Activated CD8-positive, alpha-beta memory T cell treated with anti-CD3 and anti-CD28 coated beads for 36 hours (primary cell): ENCODE results near the gene ZXDC. TPM values are rescaled to one million over a fixed set of nuclear protein-coding genes. Genes with fewer than 3 reads are reported as not detected.

Source experiments
- CTCF ChIA-PET: fragments of 350-600 bp; sonication (Branson Sonifier 250); formaldehyde crosslinking; loops from one replicate; lab custom pipeline; 2021; ENCODE audit warnings: antibody characterized with exemption; lab: Charles Lee
- POLR2A ChIA-PET: fragments of 350-600 bp; sonication (Branson Sonifier 250); formaldehyde crosslinking; loops from one replicate; lab custom pipeline; 2021; ENCODE audit warnings: antibody characterized with exemption; lab: Charles Lee
- total RNA-seq, 2 experiments: library from RNA; stranded (reverse); gene quantifications; one replicate each; pipeline ENCODE4 v1.2.3, GENCODE V29; 2021

The ZXDC gene
- total RNA-seq, 2 experiments from 2014 or later, result 20.5 to 21.8 TPM

DNA sequence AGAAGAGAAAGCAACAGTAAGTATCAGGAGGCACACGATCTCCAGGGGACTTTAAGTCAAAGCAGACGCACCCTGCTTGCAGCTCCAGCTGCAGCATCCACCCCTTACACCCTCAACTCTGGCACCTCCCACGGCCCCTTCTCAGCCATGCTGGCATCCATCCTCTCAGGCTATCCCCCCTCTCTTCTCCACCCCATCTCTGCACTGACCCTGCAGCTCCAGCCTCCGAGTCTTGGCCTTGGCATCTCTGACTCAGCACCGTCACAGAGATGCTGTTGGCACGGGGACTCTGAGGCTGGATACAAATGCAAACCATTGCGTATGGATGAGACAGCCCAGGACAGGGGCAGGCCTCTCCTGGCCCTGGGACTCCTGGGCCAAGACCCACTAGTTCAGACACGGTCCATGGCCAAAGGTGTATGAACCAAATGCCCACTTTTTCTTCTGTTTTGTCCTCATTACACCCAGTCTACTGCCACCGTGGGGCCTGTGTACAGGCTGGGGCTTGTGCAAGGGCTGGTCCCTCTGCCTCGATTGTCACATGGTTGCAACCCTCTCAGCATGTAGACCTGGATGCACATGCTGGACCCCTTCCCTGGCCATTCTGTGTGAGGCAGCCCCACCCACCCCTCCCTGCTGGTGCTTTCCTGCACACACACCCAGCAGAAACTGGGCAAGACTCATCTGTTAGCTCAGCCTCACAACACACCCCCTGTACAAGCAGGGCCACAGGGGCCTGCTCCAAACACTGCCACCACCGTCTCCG lies 18.7 kb upstream of the ZXDC start:
- POLR2A ChIA-PET, result no interaction called here
- CTCF ChIA-PET, result no interaction called here

DNA sequence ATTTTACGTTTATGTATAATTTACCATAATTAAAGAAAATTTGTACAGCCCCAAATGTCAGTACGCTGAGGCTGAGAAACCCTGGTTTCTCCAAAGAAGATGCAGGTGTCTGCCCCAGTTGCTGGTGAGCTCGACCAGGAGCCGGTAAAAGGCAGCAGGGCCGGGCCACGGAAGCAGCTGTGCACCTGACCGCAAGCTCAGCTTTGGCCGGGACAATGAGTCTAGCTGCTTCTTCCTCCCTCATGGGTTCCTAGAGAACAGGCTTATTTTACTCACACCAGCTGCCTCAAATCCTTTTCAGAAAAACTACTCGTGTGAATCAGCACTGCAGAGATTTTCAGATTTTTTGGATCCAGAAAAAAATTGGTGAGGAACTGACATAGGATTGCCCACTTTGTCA lies 18.0 kb upstream of the ZXDC start:
- ChIA-PET POLR2A (no interaction called here), CTCF (no interaction called here)

DNA sequence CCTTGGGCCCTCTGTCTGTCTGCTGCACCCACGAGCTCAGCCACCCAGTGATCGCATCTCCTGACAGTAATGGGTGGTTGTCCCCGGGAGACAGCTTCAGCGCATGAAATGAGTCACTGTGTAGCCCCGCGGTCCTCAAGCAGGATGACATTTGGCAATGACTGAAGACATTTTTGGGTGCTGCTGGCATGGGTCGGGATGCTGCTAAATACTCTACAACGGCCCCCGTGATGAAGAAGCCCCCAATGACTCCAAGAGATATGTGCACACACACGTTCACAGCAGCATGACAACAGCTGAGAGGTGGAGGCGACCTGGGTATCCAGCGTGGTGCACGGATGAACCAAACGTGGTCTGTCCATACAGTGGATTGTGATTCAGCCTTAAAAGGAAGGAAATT lies 17.4 kb upstream of the ZXDC start:
- POLR2A ChIA-PET, result no interaction called here
- CTCF ChIA-PET, result no interaction called here

- POLR2A ChIA-PET, result no interaction called here
- CTCF ChIA-PET, result no interaction called here
Measured at GRCh38 chr3:126491221-126492013, 15.7 kb upstream of the ZXDC start.

DNA sequence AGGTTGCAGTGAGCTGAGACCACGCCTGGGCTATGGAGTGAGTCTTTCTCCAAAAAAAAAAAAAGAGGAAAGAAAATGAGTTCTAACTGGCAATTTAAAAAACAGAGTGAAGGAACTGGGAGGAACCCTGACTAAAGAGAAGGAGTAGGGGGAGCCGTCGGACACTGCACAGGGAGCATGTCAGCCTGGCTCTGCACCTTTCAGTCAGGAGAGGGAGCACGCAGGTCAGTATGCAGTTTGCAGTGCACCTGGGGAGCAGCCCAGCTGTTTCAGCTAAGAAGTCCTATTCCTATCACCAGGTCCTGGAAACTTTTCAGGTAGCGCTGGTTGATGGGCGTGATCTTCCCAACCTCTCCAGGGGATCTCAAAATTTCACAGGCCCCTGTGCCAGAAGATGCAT lies 14.9 kb upstream of the ZXDC start:
- ChIA-PET CTCF (no interaction called here), POLR2A (no interaction called here)

DNA sequence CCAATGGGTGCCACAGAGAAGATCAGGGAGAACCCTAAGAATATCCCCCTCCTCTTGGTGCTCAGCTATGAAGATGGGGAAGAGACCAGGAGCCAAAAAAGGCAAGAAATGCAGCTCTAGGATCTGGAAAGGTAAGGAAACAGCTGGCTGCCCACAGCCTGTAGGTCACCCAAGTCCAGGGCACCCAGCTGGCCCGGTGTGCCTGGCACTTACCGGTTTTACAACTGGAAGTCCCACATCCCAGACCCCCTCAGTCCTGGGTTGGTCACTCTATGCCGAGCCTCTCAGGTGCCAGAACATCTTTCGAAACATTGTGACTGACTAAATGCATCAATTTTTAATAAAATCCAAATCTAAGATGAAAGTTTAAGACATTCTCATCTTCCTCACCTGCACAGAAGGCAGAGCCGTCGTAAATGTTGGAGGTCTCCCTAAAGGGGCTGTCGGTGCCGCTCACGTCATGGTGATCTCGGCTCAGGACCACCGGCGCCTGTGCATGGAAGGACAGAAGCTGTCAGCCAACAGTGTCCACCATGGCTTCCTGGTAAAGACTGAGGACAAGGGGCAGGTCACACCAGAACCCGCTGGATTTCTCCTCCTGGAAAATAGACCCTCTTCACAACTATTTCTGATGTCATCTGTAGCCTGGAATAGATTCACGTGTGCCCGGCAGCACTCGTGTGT lies 13.3 kb upstream of the ZXDC start:
- CTCF ChIA-PET, result no interaction called here
- POLR2A ChIA-PET, result no interaction called here

DNA sequence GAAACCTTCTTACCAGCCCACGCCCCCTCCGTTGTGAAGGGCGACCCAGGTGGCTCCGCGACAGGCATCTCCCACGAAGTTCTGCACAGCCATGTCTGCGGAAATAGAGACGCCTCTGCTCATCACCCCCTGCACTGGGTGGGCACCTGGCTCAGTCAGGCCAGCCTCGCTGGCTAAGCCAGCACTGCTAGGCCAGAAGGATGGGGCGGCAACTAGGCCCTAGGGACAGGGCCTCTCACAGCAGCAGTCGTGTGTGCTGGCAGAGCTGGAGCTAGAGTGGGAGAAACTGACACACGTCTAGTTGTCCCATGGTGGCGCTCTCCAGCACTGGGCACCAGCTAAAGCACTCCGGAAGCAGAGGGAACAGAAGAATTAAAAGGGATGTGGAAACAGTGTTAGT lies 12.5 kb upstream of the ZXDC start:
- ChIA-PET CTCF (no interaction called here), POLR2A (no interaction called here)

DNA sequence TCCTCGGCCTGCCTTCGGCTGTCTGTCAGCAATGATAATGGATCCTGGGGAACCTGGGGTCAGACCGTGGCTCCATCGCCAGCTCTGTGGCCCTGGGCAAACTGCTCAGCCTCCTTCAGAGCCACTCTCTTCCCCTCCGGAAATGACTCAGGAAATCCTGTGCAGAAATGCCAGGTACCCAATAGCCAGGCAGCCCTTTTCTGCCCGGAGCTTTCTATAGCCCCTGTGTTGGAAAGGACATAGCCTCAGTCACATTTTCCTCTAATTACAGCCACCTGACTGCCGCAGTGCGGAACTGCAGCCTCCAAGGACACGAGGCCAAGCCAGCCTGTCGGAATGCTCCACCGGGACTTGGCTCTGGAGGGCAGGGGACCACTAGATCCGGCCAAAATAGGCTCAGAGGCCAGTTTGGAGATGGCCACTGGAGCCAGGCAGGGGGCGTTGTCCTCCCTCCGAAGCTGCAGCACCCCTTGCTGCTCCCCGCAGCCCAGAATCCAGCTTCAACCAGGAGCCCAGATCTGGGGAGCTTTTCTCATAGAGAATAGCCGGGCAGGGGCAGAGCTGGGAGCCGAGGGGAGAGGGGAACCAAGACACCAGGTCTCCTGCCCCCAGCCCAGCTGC lies 11.6 kb upstream of the ZXDC start:
- CTCF ChIA-PET, result no interaction called here
- POLR2A ChIA-PET, result no interaction called here

- CTCF ChIA-PET, result no interaction called here
- POLR2A ChIA-PET, result no interaction called here
Measured at GRCh38 chr3:126486360-126486847, 10.7 kb upstream of the ZXDC start.

DNA sequence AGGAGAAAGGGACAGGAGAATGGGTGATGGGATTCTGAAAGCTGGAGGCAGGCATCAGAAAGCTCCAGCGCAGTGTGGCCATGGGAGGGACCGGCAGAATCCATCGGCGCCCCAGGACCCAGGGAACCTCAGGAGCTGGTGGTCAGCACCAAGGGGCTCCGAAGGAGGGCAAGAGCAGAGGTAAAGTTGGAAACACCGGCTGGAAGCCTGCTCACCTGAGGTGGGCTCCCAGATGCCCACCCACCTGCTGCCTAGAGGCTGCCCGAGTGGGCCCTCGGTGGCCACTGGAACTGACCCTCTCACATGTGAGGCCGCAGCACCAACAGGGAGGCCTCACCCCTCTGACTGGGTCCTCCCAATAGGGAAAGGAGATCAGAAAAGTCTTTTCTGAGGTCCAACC lies 10.3 kb upstream of the ZXDC start:
- ChIA-PET CTCF (interaction anchor here (1.0 kb wide), 1 partner anchor 11 kb away, joined by 3 read pairs; no protein-coding TSS in a partner anchor), POLR2A (no interaction called here)

DNA sequence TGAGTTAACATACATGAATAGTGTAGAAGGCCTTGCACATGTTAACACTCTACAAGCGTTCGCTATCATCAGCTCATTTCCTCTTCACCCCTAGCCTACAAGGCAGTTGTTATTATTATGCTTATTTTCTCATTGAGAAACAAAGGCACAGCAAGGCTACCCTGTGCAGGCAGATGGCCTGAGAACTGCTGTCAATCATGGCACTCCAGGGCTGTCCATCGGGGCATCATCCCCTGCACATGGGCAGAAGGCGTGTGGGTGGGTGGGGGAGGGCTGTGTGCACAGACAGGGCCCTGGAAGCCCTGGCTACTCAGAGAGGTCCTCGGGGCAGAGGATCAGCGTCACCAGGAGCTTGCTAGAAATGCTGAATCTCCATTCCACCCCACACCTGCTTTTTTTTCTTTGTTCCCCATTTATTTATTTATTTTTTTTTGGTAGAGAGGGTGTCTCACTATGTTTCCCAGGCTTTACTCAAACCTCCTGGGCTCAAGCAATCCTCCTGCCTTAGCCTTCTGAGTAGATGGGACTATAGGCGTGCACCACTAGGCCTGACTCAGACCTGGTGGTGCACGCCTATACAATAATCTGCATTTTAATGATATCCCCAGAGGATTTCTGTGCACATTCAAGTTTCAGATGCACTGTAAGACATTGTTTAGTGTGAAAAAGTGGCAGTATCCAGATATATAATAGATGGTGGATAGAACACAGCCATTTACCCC lies 9.6 kb upstream of the ZXDC start:
- ChIA-PET CTCF (interaction anchor here (1.0 kb wide), 1 partner anchor 11 kb away, joined by 3 read pairs; no protein-coding TSS in a partner anchor), POLR2A (no interaction called here)

DNA sequence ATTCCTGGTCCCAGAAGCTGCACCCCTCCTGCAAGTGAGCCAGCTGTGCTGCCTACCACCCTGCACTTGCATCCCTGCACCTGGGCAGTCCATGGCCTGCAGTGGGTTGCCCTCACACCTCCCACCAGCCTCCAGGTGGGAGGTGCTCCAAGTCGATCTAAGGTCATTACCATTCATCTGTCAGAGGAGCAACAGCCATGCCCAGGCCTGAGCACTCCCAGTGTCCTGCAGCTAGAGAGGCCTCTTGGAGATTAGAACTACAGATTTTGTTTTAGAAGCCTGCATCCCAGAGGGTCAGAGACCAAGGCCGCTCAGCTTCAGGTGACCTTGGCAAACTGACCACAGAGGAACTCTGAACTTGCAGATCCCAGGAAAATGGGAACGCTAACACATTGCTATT lies 9.0 kb upstream of the ZXDC start:
- ChIA-PET POLR2A (no interaction called here), CTCF (interaction anchor here (1.0 kb wide), 1 partner anchor 12 kb away, joined by 3 read pairs; no protein-coding TSS in a partner anchor)

DNA sequence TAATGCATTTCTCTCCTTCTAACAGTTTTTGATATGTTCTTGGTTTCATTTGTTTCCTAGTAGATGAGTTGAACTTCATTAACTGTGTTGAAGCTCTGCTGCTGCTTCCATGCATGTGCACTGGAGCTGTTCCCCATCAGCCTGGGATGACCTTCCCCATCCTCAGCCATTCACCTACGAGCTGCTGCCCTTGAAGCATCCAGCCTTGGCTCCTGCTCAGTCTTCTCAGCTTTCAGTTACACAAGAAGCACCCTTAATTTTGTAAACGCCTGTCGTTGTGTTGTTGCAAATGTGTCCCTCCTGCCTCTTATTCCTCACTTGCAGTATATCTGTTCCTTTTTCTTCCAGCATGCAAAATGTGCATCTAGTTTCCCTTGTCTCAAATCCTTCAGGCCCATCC lies 8.5 kb upstream of the ZXDC start:
- CTCF ChIA-PET, result no interaction called here

DNA sequence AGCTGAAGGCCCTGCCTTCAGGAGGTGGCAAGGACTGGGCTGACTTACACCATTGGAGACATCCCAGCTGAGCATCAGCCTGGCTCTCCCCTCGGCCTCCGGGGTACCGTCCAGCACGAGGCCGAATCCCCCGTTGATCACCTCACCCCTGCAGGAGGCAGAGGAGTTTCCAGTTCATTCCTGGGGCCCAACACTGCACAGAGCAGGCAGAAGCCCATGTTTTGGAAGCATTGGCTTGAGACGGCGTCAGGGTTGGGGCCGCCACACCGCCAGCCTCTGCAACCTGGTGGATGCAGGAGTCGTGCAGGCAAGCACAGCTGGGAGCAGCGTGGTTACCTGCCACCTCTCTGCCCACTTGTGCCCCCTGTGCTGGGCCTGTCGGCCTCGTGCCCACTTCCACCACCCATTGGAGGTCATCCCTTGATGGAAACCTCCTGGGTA lies 7.7 kb upstream of the ZXDC start:
- POLR2A ChIA-PET, result no interaction called here
- CTCF ChIA-PET, result no interaction called here

More for the DNA sequence above, 8.5 kb upstream of the ZXDC start:
- POLR2A ChIA-PET, result no interaction called here

- POLR2A ChIA-PET, result no interaction called here
Measured at GRCh38 chr3:126482503-126483255, 7.0 kb upstream of the ZXDC start.

DNA sequence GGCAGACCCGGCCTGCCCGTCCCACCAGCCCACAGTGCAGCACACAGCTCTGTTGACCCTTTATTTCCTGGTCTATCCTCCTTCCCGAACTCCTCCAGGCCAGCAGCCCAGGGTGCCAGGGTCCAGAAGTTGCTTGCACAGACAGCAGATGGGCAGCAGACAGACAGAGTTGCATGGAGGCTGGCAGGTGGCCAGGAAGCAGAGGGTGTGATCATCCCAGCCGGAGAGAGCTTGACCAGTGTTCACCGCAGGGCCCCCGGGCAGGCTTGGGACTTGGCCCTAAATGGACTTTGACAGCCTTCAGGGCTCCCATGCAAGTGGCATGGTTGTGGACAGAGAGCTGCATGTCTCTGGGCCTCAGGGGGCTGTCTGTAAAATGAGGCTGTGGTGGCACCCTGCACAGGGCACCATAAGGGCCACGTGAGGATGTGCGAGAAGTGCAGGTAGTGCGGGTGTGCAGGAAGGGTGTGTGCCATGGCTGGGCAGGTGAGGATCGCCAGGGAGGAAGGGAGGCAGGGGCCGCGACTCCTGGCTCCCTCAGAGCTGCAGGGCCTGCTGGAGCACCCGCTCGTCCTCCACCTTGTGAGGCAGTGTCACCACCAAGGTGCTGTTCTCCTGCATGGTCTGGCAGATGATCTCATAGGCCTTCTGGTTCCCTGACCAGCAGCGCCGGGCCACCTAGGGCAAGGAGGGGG lies 6.3 kb upstream of the ZXDC start:
- ChIA-PET CTCF (interaction anchor here (1.3 kb wide), 1 partner anchor 348 kb away, joined by 3 read pairs; no protein-coding TSS in a partner anchor), POLR2A (no interaction called here)

More at GRCh38 chr3:126482503-126483255, 7.0 kb upstream of the ZXDC start:
- CTCF ChIA-PET, result interaction anchor here (1.3 kb wide), 1 partner anchor 349 kb away, joined by 3 read pairs; no protein-coding TSS in a partner anchor

- CTCF ChIA-PET, result no interaction called here
Measured at GRCh38 chr3:126480861-126481260, 5.2 kb upstream of the ZXDC start.

More at GRCh38 chr3:126480861-126481260, 5.2 kb upstream of the ZXDC start:
- POLR2A ChIA-PET, result no interaction called here
